Measurements from ENCODE around the gene MAPK10. TPM values are rescaled to one million over a fixed set of nuclear protein-coding genes. Genes with fewer than 3 reads are reported as not detected.

Gene MAPK10
- total and polyA plus RNA-seq, 7 experiments from 2014 or later, result 0.54 TPM; not detected in 6

DNA sequence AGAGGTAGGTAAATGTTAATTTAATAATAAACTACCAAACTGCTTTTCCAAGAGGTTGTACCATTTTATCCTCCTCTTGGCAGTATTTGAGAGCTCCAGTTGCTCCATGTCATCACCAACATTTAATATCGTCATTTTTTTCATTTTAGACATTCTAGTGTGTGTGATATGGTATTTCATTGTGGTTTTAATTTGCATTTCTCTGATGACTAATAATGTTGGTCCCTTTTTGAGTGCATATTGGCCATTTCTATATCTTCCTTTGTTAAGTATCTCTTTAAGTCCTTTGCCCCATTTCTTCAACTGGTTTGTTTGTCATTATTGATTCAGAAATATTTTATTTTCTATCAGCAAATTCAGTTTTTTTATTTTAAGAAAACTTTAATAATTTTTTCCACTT lies 88.8 kb downstream of the MAPK10 start:
- Mint-ChIP-seq H3K27ac (no peak overlapping the region), H3K36me3 (no peaks in the 10 kb centered on the region), H3K27me3 (peaks cover 0 to 8% (median 0%) of the 10 kb centered on the region in 5 donors), H3K4me3 (no peak overlapping the region), H3K4me1 (peaks cover 0 to 2% (median 0%) of the 10 kb centered on the region in 7 donors), H3K9me3 (no peaks in the 10 kb centered on the region)
- ATAC-seq (no peak), DNase-seq (no peak)
- Histone ChIP-seq H3K27me3 (ENCODE audit: control insufficient read depth in 2 of 2, insufficient read depth in 2 of 2, low read length in 2 of 2) (no peaks in the 10 kb centered on the region), H3K27ac (ENCODE audit: low read depth, low read length) (no peak overlapping the region), H3K4me3 (ENCODE audit: low read length) (no peak overlapping the region), H3K9me3 (ENCODE audit: control insufficient read depth in 2 of 3, low read length in 3 of 3) (no peaks in the 10 kb centered on the region), H3K36me3 (ENCODE audit: control insufficient read depth in 2 of 3, insufficient read depth in 3 of 3, low read length in 3 of 3) (no peaks in the 10 kb centered on the region), H3K4me1 (ENCODE audit: control insufficient read depth in 2 of 2, insufficient read depth in 2 of 2, low read length in 2 of 2) (no peaks in the 10 kb centered on the region)
- ChIA-PET CTCF (no interaction called here), POLR2A (no interaction called here)
- intact Hi-C loops (cut with micrococcal nuclease), result no loop called here

DNA sequence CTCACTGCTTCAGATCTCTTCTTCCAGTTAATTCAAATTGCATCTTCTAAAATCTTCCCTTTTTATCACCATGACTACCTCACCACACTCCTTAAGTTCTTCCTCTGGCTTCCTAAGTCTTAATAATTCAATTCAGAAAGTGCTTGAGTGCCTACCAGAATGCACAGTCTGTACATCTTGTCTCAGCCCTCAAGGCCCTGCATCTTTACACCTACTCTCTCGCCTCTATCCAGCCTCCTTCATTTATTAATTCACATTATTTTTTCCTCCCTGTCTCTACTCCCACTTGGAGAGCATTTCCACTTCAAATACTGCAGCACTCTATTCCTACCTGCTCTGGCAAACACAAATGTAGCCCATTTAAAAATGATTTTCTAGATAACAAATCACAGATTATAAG lies 90.5 kb downstream of the MAPK10 start:
- Histone ChIP-seq H3K9me3 (ENCODE audit: control insufficient read depth in 2 of 3, low read length in 3 of 3) (no peaks in the 10 kb centered on the region), H3K4me3 (ENCODE audit: low read length) (no peak overlapping the region), H3K27me3 (ENCODE audit: control insufficient read depth in 2 of 2, insufficient read depth in 2 of 2, low read length in 2 of 2) (no peaks in the 10 kb centered on the region), H3K27ac (ENCODE audit: low read depth, low read length) (no peak overlapping the region), H3K4me1 (ENCODE audit: control insufficient read depth in 2 of 2, insufficient read depth in 2 of 2, low read length in 2 of 2) (no peaks in the 10 kb centered on the region), H3K36me3 (ENCODE audit: control insufficient read depth in 2 of 3, insufficient read depth in 3 of 3, low read length in 3 of 3) (no peaks in the 10 kb centered on the region)
- ChIA-PET POLR2A (no interaction called here), CTCF (no interaction called here)
- ATAC-seq (no peak), DNase-seq (no peak)
- H3K36me3 Mint-ChIP-seq, result no peaks in the 10 kb centered on the region
- H3K27me3 Mint-ChIP-seq, result peaks cover 0 to under 1% (median 0%) of the 10 kb centered on the region in 5 donors
- no peak overlapping the region for H3K27ac Mint-ChIP-seq
- no peaks in the 10 kb centered on the region for H3K9me3 Mint-ChIP-seq
- no peak overlapping the region for H3K4me3 Mint-ChIP-seq
- intact Hi-C loops (cut with micrococcal nuclease), result no loop called here
- peaks cover 0 to under 1% (median 0%) of the 10 kb centered on the region in 7 donors for H3K4me1 Mint-ChIP-seq

- POLR2A ChIA-PET, result no interaction called here
- H3K9me3 Mint-ChIP-seq, result no peaks in the 10 kb centered on the region
- H3K4me3 Mint-ChIP-seq, result no peak overlapping the region
- CTCF ChIA-PET, result no interaction called here
- H3K4me3 ChIP-seq (ENCODE audit: low read length), result no peak overlapping the region
- H3K4me1 ChIP-seq (ENCODE audit: control insufficient read depth in 2 of 2, insufficient read depth in 2 of 2, low read length in 2 of 2), result no peaks in the 10 kb centered on the region
- no peak for ATAC-seq
- intact Hi-C loops (cut with micrococcal nuclease), result no loop called here
- DNase-seq, result no peak
- no peaks in the 10 kb centered on the region for H3K36me3 ChIP-seq (ENCODE audit: control insufficient read depth in 2 of 3, insufficient read depth in 3 of 3, low read length in 3 of 3)
- no peak overlapping the region for H3K27ac ChIP-seq (ENCODE audit: low read depth, low read length)
- no peaks in the 10 kb centered on the region for H3K27me3 ChIP-seq (ENCODE audit: control insufficient read depth in 2 of 2, insufficient read depth in 2 of 2, low read length in 2 of 2)
- H3K4me1 Mint-ChIP-seq, result no peaks in the 10 kb centered on the region
- H3K27ac Mint-ChIP-seq, result no peak overlapping the region
- H3K27me3 Mint-ChIP-seq, result no peaks in the 10 kb centered on the region
- no peaks in the 10 kb centered on the region for H3K9me3 ChIP-seq (ENCODE audit: control insufficient read depth in 2 of 3, low read length in 3 of 3)
- no peaks in the 10 kb centered on the region for H3K36me3 Mint-ChIP-seq
These were observed 95.6 kb downstream of the MAPK10 start for GRCh38 chr4:86264241-86264640.

- H3K27ac ChIP-seq (ENCODE audit: low read depth, low read length), result no peak overlapping the region
- Mint-ChIP-seq H3K4me3 (no peak overlapping the region), H3K36me3 (no peaks in the 10 kb centered on the region), H3K9me3 (no peaks in the 10 kb centered on the region), H3K4me1 (no peaks in the 10 kb centered on the region), H3K27me3 (no peaks in the 10 kb centered on the region), H3K27ac (no peak overlapping the region)
- no peak overlapping the region for H3K4me3 ChIP-seq (ENCODE audit: low read length)
- H3K27me3 ChIP-seq (ENCODE audit: control insufficient read depth in 2 of 2, insufficient read depth in 2 of 2, low read length in 2 of 2), result no peaks in the 10 kb centered on the region
- no peaks in the 10 kb centered on the region for H3K9me3 ChIP-seq (ENCODE audit: control insufficient read depth in 2 of 3, low read length in 3 of 3)
- ATAC-seq (no peak), DNase-seq (no peak)
- ChIA-PET CTCF (no interaction called here), POLR2A (no interaction called here)
- intact Hi-C loops (cut with micrococcal nuclease), result no loop called here
- no peaks in the 10 kb centered on the region for H3K4me1 ChIP-seq (ENCODE audit: control insufficient read depth in 2 of 2, insufficient read depth in 2 of 2, low read length in 2 of 2)
- H3K36me3 ChIP-seq (ENCODE audit: control insufficient read depth in 2 of 3, insufficient read depth in 3 of 3, low read length in 3 of 3), result no peaks in the 10 kb centered on the region
These were observed 98.2 kb downstream of the MAPK10 start for GRCh38 chr4:86261636-86262035.

GRCh38 chr4:86256086-86256485 lies 103.8 kb downstream of the MAPK10 start:
- Histone ChIP-seq H3K9me3 (ENCODE audit: control insufficient read depth in 2 of 3, low read length in 3 of 3) (no peaks in the 10 kb centered on the region), H3K4me3 (ENCODE audit: low read length) (no peak overlapping the region), H3K4me1 (ENCODE audit: control insufficient read depth in 2 of 2, insufficient read depth in 2 of 2, low read length in 2 of 2) (no peaks in the 10 kb centered on the region), H3K36me3 (ENCODE audit: control insufficient read depth in 2 of 3, insufficient read depth in 3 of 3, low read length in 3 of 3) (no peaks in the 10 kb centered on the region), H3K27me3 (ENCODE audit: control insufficient read depth in 2 of 2, insufficient read depth in 2 of 2, low read length in 2 of 2) (no peaks in the 10 kb centered on the region), H3K27ac (ENCODE audit: low read depth, low read length) (no peak overlapping the region)
- Mint-ChIP-seq H3K4me1 (no peaks in the 10 kb centered on the region), H3K4me3 (no peak overlapping the region), H3K27me3 (no peaks in the 10 kb centered on the region), H3K27ac (no peak overlapping the region), H3K36me3 (no peaks in the 10 kb centered on the region), H3K9me3 (peaks cover 0 to 5% (median 0%) of the 10 kb centered on the region in 11 donors)
- ATAC-seq (no peak), DNase-seq (no peak)
- intact Hi-C loops (cut with micrococcal nuclease), result no loop called here
- CTCF ChIA-PET, result no interaction called here
- POLR2A ChIA-PET, result no interaction called here

- intact Hi-C loops (cut with micrococcal nuclease), result no loop called here
- Mint-ChIP-seq H3K27me3 (no peaks in the 10 kb centered on the region), H3K4me1 (no peaks in the 10 kb centered on the region), H3K9me3 (peaks cover 0 to 2% (median 0%) of the 10 kb centered on the region in 11 donors), H3K4me3 (no peak overlapping the region), H3K27ac (no peak overlapping the region), H3K36me3 (no peaks in the 10 kb centered on the region)
- no peaks in the 10 kb centered on the region for H3K4me1 ChIP-seq (ENCODE audit: control insufficient read depth in 2 of 2, insufficient read depth in 2 of 2, low read length in 2 of 2)
- no peak overlapping the region for H3K4me3 ChIP-seq (ENCODE audit: low read length)
- no peak for DNase-seq
- ATAC-seq, result no peak
- ChIA-PET POLR2A (no interaction called here), CTCF (no interaction called here)
- H3K27ac ChIP-seq (ENCODE audit: low read depth, low read length), result no peak overlapping the region
- H3K27me3 ChIP-seq (ENCODE audit: control insufficient read depth in 2 of 2, insufficient read depth in 2 of 2, low read length in 2 of 2), result no peaks in the 10 kb centered on the region
- H3K9me3 ChIP-seq (ENCODE audit: control insufficient read depth in 2 of 3, low read length in 3 of 3), result no peaks in the 10 kb centered on the region
- no peaks in the 10 kb centered on the region for H3K36me3 ChIP-seq (ENCODE audit: control insufficient read depth in 2 of 3, insufficient read depth in 3 of 3, low read length in 3 of 3)
These were observed 109.2 kb downstream of the MAPK10 start for GRCh38 chr4:86250619-86251018.

- Mint-ChIP-seq H3K4me1 (no peaks in the 10 kb centered on the region), H3K27me3 (no peaks in the 10 kb centered on the region), H3K36me3 (no peaks in the 10 kb centered on the region), H3K9me3 (peaks cover 0 to 2% (median 0%) of the 10 kb centered on the region in 11 donors), H3K27ac (no peak overlapping the region), H3K4me3 (no peak overlapping the region)
- DNase-seq, result no peak
- Histone ChIP-seq H3K27me3 (ENCODE audit: control insufficient read depth in 2 of 2, insufficient read depth in 2 of 2, low read length in 2 of 2) (no peaks in the 10 kb centered on the region), H3K4me3 (ENCODE audit: low read length) (no peak overlapping the region), H3K36me3 (ENCODE audit: control insufficient read depth in 2 of 3, insufficient read depth in 3 of 3, low read length in 3 of 3) (no peaks in the 10 kb centered on the region), H3K9me3 (ENCODE audit: control insufficient read depth in 2 of 3, low read length in 3 of 3) (no peaks in the 10 kb centered on the region), H3K27ac (ENCODE audit: low read depth, low read length) (no peak overlapping the region), H3K4me1 (ENCODE audit: control insufficient read depth in 2 of 2, insufficient read depth in 2 of 2, low read length in 2 of 2) (no peaks in the 10 kb centered on the region)
- CTCF ChIA-PET, result no interaction called here
- intact Hi-C loops (cut with micrococcal nuclease), result no loop called here
- ATAC-seq, result no peak
- POLR2A ChIA-PET, result no interaction called here
These were observed 109.8 kb downstream of the MAPK10 start for GRCh38 chr4:86250006-86250405.
